Breast epithelium (tissue), 3 donors: Measurements from ENCODE around the gene TSC1.

Source experiments
- POLR2AphosphoS5 ChIP-seq, 3 donors: sonication (generic); formaldehyde crosslinking; IDR thresholded peaks; one replicate each; pipeline ENCODE4 v1.6.1; 2017; ENCODE audit warnings: antibody characterized with exemption in 3 of 3
- TF ChIP-seq, protein P1 (sequence below), 3 donors: fragments of 450-650 bp; IDR thresholded peaks; one replicate each; pipeline ENCODE4 v1.5.1; 2016 to 2017; ENCODE audit warnings: antibody characterized with exemption in 3 of 3, mild to moderate bottlenecking in 3 of 3, moderate library complexity in 3 of 3

DNA sequence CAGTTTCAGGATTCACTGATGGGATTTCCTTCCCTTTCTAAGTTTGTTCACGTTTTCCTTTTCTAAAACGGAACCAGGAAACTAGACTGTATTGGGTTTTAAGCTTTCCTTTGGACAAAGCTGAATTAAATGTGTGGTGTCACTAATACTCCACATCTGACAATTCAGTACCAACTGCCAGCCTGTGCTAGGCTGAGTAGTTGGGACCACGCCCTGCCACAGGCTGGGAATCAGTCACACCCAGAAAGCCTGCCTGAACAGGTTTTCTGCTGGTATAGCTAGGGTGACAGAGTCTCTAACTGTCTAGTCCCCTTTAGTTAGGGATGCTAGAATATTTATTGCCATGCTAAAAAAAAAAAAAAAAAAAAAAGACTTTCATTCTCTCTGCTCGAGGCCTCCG, 50.1 kb downstream of the TSC1 start:
- no peak for TF ChIP-seq POLR2AphosphoS5 (IDR thresholded peaks at IDR 0.05)
- TF ChIP-seq, protein P1, sequence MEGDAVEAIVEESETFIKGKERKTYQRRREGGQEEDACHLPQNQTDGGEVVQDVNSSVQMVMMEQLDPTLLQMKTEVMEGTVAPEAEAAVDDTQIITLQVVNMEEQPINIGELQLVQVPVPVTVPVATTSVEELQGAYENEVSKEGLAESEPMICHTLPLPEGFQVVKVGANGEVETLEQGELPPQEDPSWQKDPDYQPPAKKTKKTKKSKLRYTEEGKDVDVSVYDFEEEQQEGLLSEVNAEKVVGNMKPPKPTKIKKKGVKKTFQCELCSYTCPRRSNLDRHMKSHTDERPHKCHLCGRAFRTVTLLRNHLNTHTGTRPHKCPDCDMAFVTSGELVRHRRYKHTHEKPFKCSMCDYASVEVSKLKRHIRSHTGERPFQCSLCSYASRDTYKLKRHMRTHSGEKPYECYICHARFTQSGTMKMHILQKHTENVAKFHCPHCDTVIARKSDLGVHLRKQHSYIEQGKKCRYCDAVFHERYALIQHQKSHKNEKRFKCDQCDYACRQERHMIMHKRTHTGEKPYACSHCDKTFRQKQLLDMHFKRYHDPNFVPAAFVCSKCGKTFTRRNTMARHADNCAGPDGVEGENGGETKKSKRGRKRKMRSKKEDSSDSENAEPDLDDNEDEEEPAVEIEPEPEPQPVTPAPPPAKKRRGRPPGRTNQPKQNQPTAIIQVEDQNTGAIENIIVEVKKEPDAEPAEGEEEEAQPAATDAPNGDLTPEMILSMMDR (IDR thresholded peaks at IDR 0.05) = no peak
